Hepatocyte (in vitro differentiated cells): Measurements from ENCODE around the gene RINL.

Source experiments
- CTCF ChIP-seq: fragments of 200-600 bp; sonication (generic); IDR thresholded peaks from 2 replicates; pipeline ENCODE4 v1.5.1; 2016; ENCODE audit warnings: antibody characterized with exemption, mild to moderate bottlenecking; ENCODE audit not compliant: poor library complexity
- EZH2 ChIP-seq: fragments of 200-600 bp; sonication (generic); IDR thresholded peaks from 2 replicates; pipeline ENCODE4 v1.6.1; 2016; ENCODE audit warnings: antibody characterized with exemption, mild to moderate bottlenecking, borderline replicate concordance
- EZH2phosphoT487 ChIP-seq: fragments of 200-600 bp; sonication (generic); IDR thresholded peaks from one replicate; pipeline ENCODE4 v1.6.1; 2018; ENCODE audit warnings: antibody characterized with exemption, mild to moderate bottlenecking, low read depth, moderate library complexity; ENCODE audit not compliant: unreplicated experiment, severe bottlenecking

DNA sequence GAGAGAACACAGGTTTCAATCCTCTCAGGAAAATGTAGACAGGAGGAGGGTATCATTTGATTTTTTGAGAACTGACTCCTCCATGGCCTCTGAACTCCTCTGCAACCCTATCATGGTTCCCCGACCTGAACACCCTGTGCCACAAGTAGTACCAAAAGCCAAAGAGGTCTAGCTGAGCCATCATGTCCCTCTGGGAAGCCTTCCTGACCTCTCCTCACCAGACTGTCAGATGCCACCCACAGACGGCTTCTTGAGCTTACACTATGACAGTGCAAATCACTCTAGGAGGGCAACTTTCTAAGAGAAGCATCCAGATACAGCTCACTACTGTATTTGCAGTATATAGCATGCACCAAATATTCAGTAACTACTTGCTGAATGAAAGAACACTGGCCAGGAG is 32.0 kb downstream of the RINL start:
- TF ChIP-seq EZH2, result no peak
- no peak for TF ChIP-seq CTCF
- no peak for TF ChIP-seq EZH2phosphoT487
